HEK293 (cell line): ENCODE measurements around the gene CUL9.

Experiments used
- BCL6B ChIP-seq: fragments of 450-650 bp; formaldehyde crosslinking; IDR thresholded peaks from 2 replicates; pipeline ENCODE4 v1.5.1; 2017; ENCODE audit warnings: missing biosample characterization, missing genetic modification characterization
- EGR2 ChIP-seq: fragments of 450-650 bp; formaldehyde crosslinking; IDR thresholded peaks from 2 replicates; pipeline ENCODE4 v1.5.1; 2016; ENCODE audit warnings: low read depth, missing biosample characterization, missing genetic modification characterization
- GLI4 ChIP-seq: fragments of 450-650 bp; formaldehyde crosslinking; IDR thresholded peaks from 2 replicates; pipeline ENCODE4 v1.5.1; 2016; ENCODE audit warnings: missing biosample characterization, missing genetic modification characterization
- GLIS1 ChIP-seq: fragments of 450-650 bp; formaldehyde crosslinking; IDR thresholded peaks from 2 replicates; pipeline ENCODE4 v1.5.1; 2016; ENCODE audit warnings: missing biosample characterization, missing genetic modification characterization
- HOXA7 ChIP-seq: sonication (generic); formaldehyde crosslinking; IDR thresholded peaks from 2 replicates; pipeline ENCODE4 v1.8.1; 2022; ENCODE audit warnings: missing genetic modification reagents, borderline replicate concordance
- KLF10 ChIP-seq: fragments of 450-650 bp; IDR thresholded peaks from 2 replicates; pipeline ENCODE4 v1.5.1; 2018; ENCODE audit warnings: missing biosample characterization, mild to moderate bottlenecking, missing genetic modification characterization
- KLF7 ChIP-seq: fragments of 450-650 bp; formaldehyde crosslinking; IDR thresholded peaks from 2 replicates; pipeline ENCODE4 v1.5.1; 2016; ENCODE audit warnings: missing biosample characterization, missing genetic modification characterization, borderline replicate concordance
- MEIS1 ChIP-seq: sonication (generic); formaldehyde crosslinking; IDR thresholded peaks from 2 replicates; pipeline ENCODE4 v1.8.1; 2022; ENCODE audit warnings: missing genetic modification reagents, mild to moderate bottlenecking, borderline replicate concordance
- YY1 ChIP-seq: fragments of 450-650 bp; formaldehyde crosslinking; IDR thresholded peaks from 2 replicates; pipeline ENCODE4 v1.5.1; 2018; ENCODE audit warnings: missing biosample characterization, missing genetic modification characterization
- ZBTB49 ChIP-seq: fragments of 450-650 bp; formaldehyde crosslinking; IDR thresholded peaks from 2 replicates; pipeline ENCODE4 v1.5.1; 2016; ENCODE audit warnings: missing biosample characterization, missing genetic modification characterization, low read depth
- ZEB2 ChIP-seq: fragments of 450-650 bp; formaldehyde crosslinking; IDR thresholded peaks from 2 replicates; pipeline ENCODE4 v1.5.1; 2016; ENCODE audit warnings: missing biosample characterization, missing genetic modification characterization
- ZNF146 ChIP-seq: fragments of 450-650 bp; formaldehyde crosslinking; IDR thresholded peaks from 2 replicates; pipeline ENCODE4 v1.5.1; 2016; ENCODE audit warnings: missing biosample characterization, missing genetic modification characterization
- ZNF155 ChIP-seq: fragments of 450-650 bp; formaldehyde crosslinking; IDR thresholded peaks from 2 replicates; pipeline ENCODE4 v1.5.1; 2016; ENCODE audit warnings: missing biosample characterization, missing genetic modification characterization
- ZNF16 ChIP-seq: fragments of 450-650 bp; formaldehyde crosslinking; IDR thresholded peaks from 2 replicates; pipeline ENCODE4 v1.5.1; 2016; ENCODE audit warnings: low read depth, missing biosample characterization, missing genetic modification characterization
- ZNF24 ChIP-seq: fragments of 450-650 bp; formaldehyde crosslinking; IDR thresholded peaks from 2 replicates; pipeline ENCODE4 v1.5.1; 2016; ENCODE audit warnings: missing biosample characterization, missing genetic modification characterization
- ZNF26 ChIP-seq: fragments of 450-650 bp; formaldehyde crosslinking; IDR thresholded peaks from 2 replicates; pipeline ENCODE4 v1.5.1; 2016; ENCODE audit warnings: missing biosample characterization, missing genetic modification characterization
- ZNF341 ChIP-seq: fragments of 450-650 bp; formaldehyde crosslinking; IDR thresholded peaks from 2 replicates; pipeline ENCODE4; 2016; ENCODE audit warnings: low read depth, missing biosample characterization, missing genetic modification characterization
- ZNF394 ChIP-seq: fragments of 450-650 bp; formaldehyde crosslinking; IDR thresholded peaks from 2 replicates; pipeline ENCODE4 v1.5.1; 2016; ENCODE audit warnings: missing biosample characterization, missing genetic modification characterization, mild to moderate bottlenecking, moderate library complexity, borderline replicate concordance
- ZNF398 ChIP-seq: fragments of 450-650 bp; formaldehyde crosslinking; IDR thresholded peaks from 2 replicates; pipeline ENCODE4 v1.5.1; 2017; ENCODE audit warnings: missing biosample characterization, missing genetic modification characterization
- ZNF473 ChIP-seq: fragments of 450-650 bp; formaldehyde crosslinking; IDR thresholded peaks from 2 replicates; pipeline ENCODE4 v1.5.1; 2017; ENCODE audit warnings: missing biosample characterization, missing genetic modification characterization
- ZNF48 ChIP-seq: fragments of 450-650 bp; formaldehyde crosslinking; IDR thresholded peaks from 2 replicates; pipeline ENCODE4 v1.5.1; 2016; ENCODE audit warnings: missing biosample characterization, missing genetic modification characterization
- ZNF544 ChIP-seq: fragments of 450-650 bp; formaldehyde crosslinking; IDR thresholded peaks from 2 replicates; pipeline ENCODE4 v1.5.0; 2017; ENCODE audit warnings: missing biosample characterization, missing genetic modification characterization
- ZNF548 ChIP-seq: fragments of 450-650 bp; formaldehyde crosslinking; IDR thresholded peaks from 2 replicates; pipeline ENCODE4 v1.5.1; 2016; ENCODE audit warnings: missing biosample characterization, missing genetic modification characterization
- ZNF558 ChIP-seq: fragments of 450-650 bp; formaldehyde crosslinking; IDR thresholded peaks from 2 replicates; pipeline ENCODE4 v1.5.1; 2016; ENCODE audit warnings: missing biosample characterization, missing genetic modification characterization
- ZNF596 ChIP-seq: fragments of 450-650 bp; IDR thresholded peaks from 2 replicates; pipeline ENCODE4 v1.5.0; 2018; ENCODE audit warnings: missing biosample characterization, mild to moderate bottlenecking, missing genetic modification characterization, moderate library complexity
- ZNF624 ChIP-seq: fragments of 450-650 bp; formaldehyde crosslinking; IDR thresholded peaks from 2 replicates; pipeline ENCODE4 v1.5.1; 2017; ENCODE audit warnings: missing biosample characterization, missing genetic modification characterization
- ZNF654 ChIP-seq: fragments of 450-650 bp; formaldehyde crosslinking; IDR thresholded peaks from 2 replicates; pipeline ENCODE4 v1.5.1; 2016; ENCODE audit warnings: low read depth, missing biosample characterization, missing genetic modification characterization
- ZNF791 ChIP-seq: fragments of 450-650 bp; formaldehyde crosslinking; IDR thresholded peaks from 2 replicates; pipeline ENCODE4 v1.5.1; 2016; ENCODE audit warnings: missing biosample characterization, missing genetic modification characterization
- ZNF792 ChIP-seq: fragments of 450-650 bp; formaldehyde crosslinking; IDR thresholded peaks from 2 replicates; pipeline ENCODE4 v1.5.1; 2016; ENCODE audit warnings: missing biosample characterization, missing genetic modification characterization
- TF ChIP-seq, protein P1 (sequence below): fragments of 450-650 bp; formaldehyde crosslinking; IDR thresholded peaks from 2 replicates; pipeline ENCODE4 v1.5.1; 2016; ENCODE audit warnings: missing biosample characterization, missing genetic modification characterization
- TF ChIP-seq, protein P2 (sequence below): fragments of 450-650 bp; formaldehyde crosslinking; IDR thresholded peaks from 2 replicates; pipeline ENCODE4 v1.5.1; 2016; ENCODE audit warnings: missing biosample characterization, missing genetic modification characterization

Gene CUL9

GRCh38 chr6:43269273-43270007, 87.4 kb downstream of the CUL9 start (continued):
- no peak for TF ChIP-seq ZNF24 (tag by site-specific recombination)
- no peak for TF ChIP-seq ZNF341 (tag by site-specific recombination)
- TF ChIP-seq ZNF548 (tag by site-specific recombination): no peak
- TF ChIP-seq GLIS1 (tag by site-specific recombination): peak; percentile 52; the same call in 1 of the 2 replicates
- TF ChIP-seq ZNF48 (tag by site-specific recombination): no peak
- no peak for TF ChIP-seq ZNF596
- TF ChIP-seq, protein P1, sequence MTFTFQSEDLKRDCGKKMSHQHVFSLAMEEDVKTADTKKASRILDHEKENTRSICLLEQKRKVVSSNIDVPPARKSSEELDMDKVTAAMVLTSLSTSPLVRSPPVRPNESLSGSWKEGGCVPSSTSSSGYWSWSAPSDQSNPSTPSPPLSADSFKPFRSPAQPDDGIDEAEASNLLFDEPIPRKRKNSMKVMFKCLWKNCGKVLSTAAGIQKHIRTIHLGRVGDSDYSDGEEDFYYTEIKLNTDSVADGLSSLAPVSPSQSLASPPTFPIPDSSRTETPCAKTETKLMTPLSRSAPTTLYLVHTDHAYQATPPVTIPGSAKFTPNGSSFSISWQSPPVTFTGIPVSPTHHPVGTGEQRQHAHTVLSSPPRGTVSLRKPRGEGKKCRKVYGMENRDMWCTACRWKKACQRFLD (tag by site-specific recombination): no peak
- TF ChIP-seq ZNF654 (tag by site-specific recombination): no peak
- TF ChIP-seq MEIS1 (CRISPR knock-in tag): no peak
- no peak for TF ChIP-seq ZNF473
- no peak for TF ChIP-seq ZNF544 (tag by site-specific recombination)
- no peak for TF ChIP-seq ZNF792 (tag by site-specific recombination)
- no peak for TF ChIP-seq ZNF398 (tag by site-specific recombination)
- no peak for TF ChIP-seq GLI4 (tag by site-specific recombination)
- no peak for TF ChIP-seq ZNF558 (tag by site-specific recombination)
- TF ChIP-seq YY1 (tag by site-specific recombination): no peak
- no peak for TF ChIP-seq ZBTB49
- no peak for TF ChIP-seq ZNF791
- no peak for TF ChIP-seq BCL6B (tag by site-specific recombination)
- no peak for TF ChIP-seq ZNF155 (tag by site-specific recombination)
- TF ChIP-seq ZNF624 (tag by site-specific recombination): no peak
- peak; percentile 58 for TF ChIP-seq EGR2 (tag by site-specific recombination)
- no peak for TF ChIP-seq KLF10 (tag by site-specific recombination)
- TF ChIP-seq, protein P2, sequence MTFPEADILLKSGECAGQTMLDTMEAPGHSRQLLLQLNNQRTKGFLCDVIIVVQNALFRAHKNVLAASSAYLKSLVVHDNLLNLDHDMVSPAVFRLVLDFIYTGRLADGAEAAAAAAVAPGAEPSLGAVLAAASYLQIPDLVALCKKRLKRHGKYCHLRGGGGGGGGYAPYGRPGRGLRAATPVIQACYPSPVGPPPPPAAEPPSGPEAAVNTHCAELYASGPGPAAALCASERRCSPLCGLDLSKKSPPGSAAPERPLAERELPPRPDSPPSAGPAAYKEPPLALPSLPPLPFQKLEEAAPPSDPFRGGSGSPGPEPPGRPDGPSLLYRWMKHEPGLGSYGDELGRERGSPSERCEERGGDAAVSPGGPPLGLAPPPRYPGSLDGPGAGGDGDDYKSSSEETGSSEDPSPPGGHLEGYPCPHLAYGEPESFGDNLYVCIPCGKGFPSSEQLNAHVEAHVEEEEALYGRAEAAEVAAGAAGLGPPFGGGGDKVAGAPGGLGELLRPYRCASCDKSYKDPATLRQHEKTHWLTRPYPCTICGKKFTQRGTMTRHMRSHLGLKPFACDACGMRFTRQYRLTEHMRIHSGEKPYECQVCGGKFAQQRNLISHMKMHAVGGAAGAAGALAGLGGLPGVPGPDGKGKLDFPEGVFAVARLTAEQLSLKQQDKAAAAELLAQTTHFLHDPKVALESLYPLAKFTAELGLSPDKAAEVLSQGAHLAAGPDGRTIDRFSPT (tag by site-specific recombination): 0 out of 2 replicates have a peak, but pooled peaks have one; percentile 9
- TF ChIP-seq ZNF146 (tag by site-specific recombination): no peak
- TF ChIP-seq KLF7 (tag by site-specific recombination): no peak
- TF ChIP-seq ZNF26 (tag by site-specific recombination): no peak
- no peak for TF ChIP-seq ZNF394 (tag by site-specific recombination)
- no peak for TF ChIP-seq HOXA7 (CRISPR knock-in tag)
- no peak for TF ChIP-seq ZNF16 (tag by site-specific recombination)
- 0 out of 2 replicates have a peak, but pooled peaks have one; percentile 24 for TF ChIP-seq ZEB2
